Measurements from ENCODE around the gene ENPP7.

The ENPP7 gene

DNA sequence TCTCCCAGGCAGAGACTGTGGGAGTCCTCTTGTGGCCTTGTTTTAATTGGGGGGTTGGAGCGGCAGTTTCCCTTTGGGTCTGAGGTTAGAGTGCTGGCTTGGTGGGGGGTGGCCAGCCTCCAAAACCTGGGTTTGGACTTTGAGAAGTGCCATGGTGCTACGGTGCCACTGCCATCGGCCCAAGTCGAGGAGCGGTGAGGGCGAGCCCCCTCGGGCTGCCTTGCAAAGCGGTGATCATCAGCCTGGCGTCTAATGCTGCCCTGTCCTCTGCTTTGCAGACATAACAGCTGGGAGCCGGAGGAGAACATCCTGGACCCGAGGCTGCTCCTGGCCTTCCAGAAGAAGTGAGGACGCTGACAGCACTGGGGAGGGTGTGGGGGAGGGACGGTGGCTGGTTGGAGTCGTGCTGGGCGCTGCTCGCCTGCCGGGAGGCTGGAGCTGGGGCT, 48.4 kb downstream of the ENPP7 start:
- no peak for DNase-seq

DNA sequence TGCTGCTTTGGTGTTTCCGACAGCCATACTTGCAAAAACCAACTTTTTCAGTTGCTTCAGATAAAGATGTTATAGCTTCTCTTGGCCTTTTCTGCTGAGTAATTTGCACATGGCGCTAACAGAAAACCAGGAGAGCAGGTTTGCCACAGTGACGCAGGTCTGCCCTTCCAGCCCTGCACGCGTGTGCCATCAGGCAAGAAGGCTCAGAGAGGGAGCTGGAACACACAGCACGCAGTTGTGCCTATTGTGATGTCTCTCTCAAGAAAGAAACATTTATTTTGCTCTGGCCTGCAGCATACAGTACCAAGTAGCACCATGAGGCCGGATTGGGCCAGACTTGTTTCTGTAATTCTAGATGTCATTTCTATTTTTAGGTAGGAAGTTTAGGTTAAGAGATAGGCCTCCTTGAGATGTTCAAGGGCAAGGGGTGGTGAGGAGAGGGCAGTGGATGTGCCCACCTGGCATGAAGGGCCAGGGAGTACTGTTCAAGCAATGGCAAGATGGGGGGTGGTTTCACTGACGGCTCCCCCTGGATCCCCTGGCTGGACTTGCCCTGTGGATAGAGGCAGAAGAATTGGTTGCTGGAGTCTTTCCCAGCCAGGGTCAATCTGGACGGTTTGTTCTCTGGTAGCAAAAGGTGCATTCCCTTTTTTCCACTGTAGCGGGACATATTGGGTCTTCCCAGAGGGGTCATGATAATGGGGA, 49.1 kb downstream of the ENPP7 start:
- no peak for DNase-seq

DNA sequence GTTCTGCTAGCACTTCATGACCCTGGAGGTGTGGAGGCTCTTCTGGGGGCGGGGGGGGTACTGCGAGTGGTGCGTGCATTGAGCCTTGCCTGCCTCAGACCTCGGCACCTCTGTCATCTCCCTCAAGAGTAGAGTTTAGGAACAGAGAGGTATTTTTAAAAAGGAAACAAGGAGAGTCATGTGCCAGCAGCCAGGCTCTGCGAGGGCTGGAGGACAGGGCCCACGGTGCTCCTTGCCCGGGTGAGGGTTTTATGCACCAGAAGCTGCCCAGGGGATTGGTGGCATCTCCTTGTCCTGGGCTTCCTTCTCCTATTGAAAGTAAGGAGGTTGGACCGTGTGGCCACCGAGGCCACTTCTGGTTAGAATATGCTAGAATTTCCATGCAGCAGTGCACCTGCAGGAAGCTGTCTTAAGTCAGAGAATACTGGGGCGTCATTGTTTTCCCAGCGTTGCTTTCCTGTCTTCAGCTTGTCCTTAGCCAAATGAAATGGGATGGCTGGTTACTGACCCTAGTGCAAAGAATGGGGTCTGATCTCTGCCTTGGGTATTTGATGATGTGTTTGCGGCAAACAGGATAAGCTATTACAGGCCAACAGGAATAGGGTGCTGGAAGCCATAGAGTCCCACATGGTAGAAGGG, 50.4 kb downstream of the ENPP7 start:
- DNase-seq: no peak

DNA sequence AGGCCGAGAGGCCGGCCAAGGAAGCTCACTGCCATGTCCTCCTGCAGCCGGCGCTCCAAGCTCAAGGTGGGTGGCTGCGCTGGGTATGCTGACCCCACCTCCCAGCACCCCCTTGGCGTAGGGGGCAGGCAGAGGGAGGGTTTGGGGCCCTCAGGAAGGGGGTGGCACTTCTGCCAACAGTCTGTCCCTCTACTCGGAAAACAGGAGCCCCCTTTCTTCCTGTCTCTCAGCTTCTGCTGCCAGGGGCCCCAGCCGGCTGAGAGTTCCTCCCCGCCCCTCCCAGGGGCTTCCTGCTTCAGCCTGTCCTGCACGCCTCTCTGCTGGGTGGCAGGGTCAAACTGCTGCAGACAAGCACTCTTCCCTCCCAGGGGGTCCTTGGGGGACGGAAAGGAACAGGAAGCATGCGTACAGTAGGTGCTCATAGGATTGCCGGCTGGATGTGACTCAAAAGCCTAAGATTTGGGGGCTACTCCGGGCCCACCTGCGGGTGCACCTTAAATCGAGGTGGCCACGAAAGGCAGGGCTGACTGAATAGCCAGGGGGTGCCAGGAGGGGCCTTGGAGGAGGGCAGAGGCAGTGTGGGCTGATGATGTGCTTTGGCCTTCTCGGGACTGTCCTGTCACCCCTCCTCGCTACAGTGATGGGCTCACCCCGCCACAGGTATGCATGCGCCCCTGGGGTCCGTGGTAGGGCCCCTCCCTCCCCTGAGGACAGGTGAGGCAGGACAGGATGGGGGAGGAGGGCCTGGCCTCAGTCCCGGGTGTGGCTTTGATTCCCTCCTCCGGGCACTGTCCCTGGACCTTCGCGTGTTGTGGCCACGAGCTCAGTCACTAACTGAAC, 51.2 kb downstream of the ENPP7 start:
- DNase-seq: no peak

DNA sequence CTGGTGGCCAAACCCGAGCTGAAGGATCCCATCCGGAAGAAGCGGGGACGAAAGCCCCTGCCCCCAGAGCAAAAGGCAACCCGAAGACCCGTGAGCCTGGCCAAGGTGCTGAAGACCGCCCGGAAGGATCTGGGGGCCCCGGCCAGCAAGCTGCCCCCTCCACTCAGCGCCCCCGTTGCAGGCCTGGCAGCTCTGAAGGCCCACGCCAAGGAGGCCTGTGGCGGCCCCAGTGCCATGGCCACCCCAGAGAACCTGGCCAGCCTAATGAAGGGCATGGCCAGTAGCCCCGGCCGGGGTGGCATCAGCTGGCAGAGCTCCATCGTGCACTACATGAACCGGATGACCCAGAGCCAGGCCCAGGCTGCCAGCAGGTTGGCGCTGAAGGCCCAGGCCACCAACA, 53.1 kb downstream of the ENPP7 start:
- no peak for DNase-seq

DNA sequence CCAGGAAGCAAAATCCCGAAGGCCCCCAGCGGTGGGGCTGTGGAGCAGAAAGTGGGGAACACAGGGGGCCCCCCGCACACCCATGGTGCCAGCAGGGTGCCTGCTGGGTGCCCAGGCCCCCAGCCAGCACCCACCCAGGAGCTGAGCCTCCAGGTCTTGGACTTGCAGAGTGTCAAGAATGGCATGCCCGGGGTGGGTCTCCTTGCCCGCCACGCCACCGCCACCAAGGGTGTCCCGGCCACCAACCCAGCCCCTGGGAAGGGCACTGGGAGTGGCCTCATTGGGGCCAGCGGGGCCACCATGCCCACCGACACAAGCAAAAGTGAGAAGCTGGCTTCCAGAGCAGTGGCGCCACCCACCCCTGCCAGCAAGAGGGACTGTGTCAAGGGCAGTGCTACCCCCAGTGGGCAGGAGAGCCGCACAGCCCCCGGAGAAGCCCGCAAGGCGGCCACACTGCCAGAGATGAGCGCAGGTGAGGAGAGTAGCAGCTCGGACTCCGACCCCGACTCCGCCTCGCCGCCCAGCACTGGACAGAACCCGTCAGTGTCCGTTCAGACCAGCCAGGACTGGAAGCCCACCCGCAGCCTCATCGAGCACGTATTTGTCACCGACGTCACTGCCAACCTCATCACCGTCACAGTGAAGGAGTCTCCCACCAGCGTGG, 53.7 kb downstream of the ENPP7 start:
- no peak for DNase-seq

DNA sequence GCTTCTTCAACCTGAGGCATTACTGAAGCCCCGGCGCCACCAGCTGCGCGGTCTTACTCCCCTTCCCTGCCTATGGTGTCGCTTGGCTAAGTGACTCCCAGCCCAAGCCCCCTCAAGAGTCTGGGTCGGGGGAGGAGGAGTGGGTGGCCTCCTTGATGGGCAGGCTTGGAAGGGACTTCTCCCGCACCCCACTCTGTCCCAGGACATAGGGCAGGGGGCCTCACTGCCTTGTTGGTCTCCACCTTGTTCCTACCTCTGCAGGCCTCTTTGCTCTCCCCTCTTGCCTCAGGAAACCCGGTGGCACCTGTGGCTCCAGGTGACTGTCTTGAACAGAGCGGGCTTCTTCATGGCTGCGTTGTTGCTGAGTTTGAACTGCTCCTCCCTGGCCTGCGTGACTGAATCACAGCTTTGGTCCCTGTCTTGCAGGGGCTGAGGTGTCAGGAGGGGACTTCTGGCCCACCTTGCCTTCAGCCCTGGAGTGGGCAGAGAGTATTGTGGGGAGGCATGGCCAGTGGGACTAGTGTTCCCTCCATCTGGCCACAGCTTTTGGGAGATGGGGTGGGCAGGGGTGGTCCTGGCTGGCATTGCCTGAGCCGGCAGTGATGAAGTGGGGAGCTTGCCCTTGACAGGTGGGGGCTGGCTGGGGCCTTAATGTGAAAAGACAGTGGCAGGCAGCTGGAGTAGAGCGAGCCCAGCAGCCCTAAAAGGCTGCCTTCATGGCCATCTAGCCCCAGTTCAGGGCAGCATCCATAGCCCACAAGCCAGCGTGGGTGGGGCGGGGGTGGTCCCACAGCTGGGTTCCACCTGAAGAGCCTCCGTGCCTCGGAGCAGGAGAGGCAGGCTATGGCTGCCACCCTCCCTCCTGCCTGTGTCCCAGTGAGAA, 54.5 kb downstream of the ENPP7 start:
- DNase-seq: no peak

DNA sequence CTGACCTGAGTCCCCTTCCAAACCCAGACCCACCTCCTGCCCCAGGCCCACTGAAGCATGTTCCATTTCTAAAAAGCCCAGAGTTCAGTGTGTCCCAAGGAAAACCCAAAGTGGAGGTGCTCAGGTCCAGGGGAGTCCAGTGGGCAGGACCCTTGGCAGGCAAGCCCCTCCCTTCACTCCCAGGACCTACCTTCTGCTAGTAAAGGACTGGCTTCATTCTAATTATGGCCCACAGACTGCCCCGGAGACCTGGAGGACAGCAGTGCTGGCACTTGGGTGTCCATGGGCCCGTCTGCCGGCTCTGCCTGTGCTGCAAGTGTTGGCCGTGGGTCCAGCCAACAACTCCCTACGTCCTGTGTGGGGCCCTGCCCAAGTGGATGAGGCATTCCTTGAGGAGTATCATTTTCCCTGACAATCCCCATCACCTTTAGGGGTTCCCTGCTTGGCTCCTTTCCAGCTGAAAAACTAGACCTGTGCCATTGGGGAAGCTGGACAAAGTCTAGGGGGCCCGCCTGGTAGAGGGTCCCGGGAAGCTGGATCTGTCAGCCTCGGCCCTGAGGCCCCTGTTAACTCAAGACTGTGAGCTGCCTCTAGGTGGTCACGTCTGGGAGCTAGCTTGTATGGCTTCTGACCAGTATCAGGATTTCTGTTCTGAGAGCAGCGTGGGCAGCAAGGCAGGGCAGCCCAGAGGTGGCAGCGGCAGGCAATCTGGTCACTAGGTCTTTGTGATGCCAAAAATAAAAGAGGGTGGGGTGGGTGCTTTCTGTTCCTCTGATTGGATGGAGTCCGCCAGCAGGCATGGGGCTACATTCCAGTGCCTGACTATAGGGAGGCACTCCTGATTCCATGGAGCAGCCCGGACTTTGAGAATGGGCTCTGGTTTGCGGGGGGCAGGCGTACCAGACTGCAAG, 55.4 kb downstream of the ENPP7 start:
- no peak for DNase-seq

DNA sequence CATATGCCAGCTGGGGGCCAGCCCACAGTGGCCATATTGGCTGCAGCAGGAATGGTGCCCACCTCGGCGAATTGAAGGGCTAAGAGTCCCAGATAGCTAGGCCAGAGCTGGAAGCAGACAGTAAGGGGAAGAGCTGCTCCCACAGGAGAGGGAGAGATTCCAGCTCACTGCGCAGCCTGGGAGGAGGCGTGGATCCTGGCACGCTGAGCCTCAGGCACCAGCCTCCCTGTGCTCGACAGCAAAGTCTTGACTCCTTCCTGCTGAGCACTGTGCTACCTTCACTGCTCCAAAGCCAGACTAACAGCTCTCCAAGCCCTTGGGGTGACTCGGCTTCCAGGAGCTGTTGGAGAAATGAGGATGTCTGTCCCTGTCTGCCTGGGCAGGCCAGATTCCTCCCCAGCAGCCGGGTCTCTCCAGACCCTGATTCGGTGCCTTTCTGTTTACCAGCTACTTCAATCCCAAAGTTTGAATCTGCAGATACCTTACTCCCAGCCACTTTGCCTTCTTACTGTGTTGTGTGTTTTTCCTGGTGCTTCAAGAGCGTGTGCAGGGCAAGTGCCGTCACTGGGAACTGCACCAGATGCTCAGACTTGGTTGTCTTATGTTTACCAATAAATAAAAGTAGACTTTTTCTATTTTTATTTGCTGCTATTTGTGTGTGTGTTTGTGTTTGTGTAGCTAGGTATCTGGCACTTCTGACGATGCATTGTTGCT, 56.3 kb downstream of the ENPP7 start:
- no peak for DNase-seq

DNA sequence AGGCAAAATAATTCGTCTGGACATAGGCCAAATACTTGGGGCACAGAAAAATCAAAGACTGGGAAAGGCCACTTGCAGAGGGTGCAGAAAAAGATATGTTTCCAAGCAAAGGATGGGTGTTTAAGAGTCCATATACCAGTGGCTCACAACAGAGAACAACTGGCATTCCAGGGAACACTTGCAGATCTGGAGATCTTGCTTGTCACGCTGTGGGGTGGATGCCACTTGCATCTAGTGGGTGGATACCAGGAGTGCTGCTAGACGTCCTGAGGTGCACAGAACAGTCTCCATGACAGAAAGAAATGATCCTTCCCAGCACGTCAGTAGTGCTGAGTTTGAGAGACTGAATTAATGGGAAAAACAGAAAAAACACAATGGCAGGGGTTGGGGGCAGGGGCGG, 57.7 kb downstream of the ENPP7 start:
- no peak for DNase-seq

DNA sequence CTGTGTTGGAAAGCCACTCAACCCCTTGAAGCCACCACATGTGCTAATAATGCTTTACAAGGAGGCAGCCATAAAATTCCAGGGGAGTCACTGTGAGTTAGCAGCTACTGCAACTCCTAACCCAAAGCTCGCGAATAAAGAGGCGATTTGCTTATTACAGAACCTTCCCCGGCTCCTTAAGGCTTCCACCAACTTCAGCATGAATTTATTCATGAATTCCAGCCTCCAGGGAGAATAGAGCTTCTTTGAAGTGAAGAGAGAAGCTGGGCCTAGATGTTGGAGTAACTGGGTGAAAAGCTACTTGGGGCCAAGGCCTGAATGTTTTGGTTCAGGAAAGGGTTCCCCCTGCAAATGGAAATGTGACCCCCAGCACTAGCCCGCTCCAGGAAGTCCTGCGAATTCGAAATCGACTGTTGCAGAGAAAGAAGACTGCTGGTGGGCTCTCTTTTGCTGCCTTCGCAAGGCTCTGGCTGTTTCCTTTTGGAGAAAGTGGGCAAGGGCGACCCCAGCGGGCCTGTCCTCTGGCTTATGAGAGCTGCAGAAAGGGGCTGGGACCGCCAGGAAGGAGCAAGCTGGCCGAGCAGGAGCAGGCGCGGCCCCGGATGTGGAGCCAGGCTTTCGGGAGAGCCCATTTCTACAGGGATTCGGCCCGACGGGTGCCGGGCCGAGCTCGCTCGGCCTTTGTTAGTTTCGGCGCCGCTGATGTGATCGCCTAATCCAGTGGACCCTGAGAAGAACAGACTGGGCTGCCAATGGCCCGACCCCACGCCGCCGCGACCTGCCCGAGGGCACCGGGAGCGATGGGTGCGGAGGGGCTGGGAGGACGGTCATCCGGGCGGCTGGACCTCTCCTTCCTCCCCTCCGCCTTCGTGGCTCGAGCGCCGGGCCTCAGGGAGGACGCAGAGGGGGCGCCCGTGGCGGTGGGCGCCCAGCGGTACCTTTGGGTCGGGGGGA, 58.5 kb downstream of the ENPP7 start:
- DNase-seq: no peak

DNA sequence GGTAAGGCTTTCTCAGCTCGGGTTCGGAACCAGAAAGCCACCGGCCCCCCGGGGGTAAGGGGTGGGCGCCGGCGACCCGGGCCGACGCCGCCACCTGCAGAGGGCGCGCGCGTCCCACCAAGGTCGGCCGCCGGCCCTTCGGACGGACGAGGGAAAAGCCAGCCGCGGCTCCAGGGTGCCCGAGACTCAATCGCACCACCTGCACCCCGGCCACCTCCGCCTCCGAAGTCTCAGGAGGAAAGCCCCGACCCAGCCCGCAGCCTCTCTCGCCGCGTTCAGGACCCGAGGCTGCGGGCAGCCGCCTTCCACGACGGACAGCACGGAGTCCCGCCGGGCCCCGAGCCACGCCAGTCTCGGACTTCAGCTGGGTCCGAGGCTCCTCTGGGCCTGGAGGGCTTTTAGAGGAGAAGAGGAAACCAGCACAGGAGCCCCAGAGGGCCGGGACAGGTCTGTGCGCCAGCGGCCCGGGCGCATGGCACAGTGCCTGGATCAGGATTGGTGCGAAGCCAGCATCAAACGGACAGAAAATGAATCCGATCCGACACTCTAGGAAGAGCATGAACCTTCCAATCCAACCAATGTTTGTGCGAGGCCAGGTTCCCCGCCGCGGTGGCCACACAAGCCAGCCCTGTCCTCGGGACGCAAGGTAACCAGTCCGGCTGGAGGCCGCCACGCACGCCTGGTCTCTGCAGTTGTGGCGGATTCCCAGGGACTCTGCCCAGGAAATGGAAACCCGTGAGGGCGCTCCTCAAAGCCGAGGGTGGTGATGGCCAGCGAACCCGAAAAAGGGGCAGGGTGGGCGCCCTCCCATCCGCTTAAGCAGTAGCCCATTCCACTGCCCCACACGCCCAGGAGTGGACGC, 59.4 kb downstream of the ENPP7 start:
- no peak for DNase-seq

DNA sequence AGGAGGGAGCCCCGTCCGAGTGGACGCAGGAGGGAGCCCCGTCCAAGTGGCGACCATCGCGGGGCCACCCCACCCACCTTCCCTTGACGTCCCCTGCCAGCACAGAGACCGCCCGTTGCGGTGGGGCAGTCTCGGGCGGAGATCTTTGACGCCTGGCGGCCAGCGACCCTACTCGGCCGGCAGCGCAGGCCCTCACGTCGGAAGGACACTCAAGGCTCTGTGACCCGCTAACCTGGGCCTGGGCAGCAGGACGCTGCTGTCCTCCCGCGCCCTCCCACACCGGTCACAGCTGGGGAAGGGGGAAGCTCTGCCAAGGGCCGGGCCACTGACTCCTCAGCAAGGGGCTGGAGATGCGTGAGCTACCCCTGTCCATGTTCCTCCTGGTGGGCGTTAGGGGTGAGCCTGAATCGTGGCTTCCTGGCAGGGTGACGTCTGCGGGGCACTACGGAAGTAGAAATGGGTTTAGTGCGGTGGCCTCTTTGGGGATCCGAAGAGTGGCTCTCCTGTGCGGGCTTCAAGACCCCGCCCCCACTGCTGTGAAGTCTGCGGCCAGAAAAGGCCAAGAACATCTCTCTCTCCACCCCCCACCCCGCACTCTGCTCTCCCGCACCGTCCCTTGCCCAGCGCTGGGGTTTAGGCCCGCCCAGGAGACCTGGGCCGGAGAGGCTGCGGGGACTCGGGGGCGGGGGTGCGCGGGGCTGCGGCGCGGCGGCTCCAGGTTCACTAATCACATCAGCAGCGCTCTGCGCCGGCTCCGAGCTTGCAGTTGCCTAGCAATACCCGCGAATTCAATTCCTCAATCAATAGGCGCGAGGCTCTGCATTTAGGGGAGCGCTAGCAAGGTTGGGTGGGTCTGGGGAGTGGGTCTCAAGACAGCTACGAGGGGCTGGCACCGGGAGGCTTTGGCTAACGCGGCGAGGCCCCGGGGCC, 60.3 kb downstream of the ENPP7 start:
- no peak for DNase-seq

DNA sequence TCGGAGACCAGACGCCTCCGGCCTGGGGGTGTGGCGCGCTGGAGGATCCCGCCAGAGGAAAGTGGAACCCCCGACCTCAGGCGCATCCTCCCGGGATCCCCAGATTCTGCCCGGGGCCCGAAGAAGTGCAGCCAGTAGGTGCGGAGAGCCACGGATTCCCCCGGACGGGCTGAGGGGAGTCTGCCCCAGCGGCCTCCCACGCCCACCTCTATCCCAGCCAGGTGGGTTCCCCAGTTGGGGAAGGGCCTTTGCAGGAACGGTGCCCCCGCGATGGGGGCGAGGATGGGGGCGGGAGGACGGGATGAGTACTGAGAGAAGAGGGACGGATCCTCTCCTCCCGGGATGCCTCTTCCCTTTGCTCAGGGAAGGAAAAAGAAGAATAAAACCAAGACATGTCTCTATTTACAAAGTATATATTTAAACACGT, 61.0 kb downstream of the ENPP7 start:
- no peak for DNase-seq

Data from NCI-H1105 treated with DMSO at 0.1 percent for 48 hours (cell line).